GM19455 (cell line): ENCODE data around the gene TBC1D13.
"Not testable (repeated sequence)": the region's sequence is repeated elsewhere in the genome, so short reads cannot be mapped to it uniquely, and the experiment has no call there.

Experiments used
- ATAC-seq: cut with Tn5 transposase; IDR thresholded peaks from one replicate; pipeline ENCODE4 v1.9.1; 2021; ENCODE audit not compliant: unreplicated experiment

Gene TBC1D13

DNA sequence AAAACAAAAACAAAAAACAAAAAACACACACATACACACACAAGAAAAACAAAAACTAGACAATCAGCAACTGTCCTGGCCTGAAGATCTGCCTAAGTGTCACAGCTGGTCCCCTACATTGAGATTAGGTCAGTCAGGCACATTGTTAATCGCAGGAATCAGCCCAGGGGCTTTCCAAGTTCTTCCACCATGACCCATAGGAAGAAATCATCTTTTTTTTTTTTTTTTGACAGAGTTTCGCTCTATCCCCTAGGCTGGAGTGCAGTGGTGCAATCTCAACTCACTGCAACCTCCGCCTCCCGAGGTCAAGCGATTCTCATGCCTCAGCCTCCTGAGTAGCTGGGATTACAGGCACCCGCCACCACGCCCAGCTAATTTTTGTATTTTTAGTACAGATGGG, 56.1 kb downstream of the TBC1D13 start:
- ATAC-seq, result not testable (repeated sequence)

GRCh38 chr9:128845186-128845931, 58.3 kb downstream of the TBC1D13 start:
- ATAC-seq, result no peak

DNA sequence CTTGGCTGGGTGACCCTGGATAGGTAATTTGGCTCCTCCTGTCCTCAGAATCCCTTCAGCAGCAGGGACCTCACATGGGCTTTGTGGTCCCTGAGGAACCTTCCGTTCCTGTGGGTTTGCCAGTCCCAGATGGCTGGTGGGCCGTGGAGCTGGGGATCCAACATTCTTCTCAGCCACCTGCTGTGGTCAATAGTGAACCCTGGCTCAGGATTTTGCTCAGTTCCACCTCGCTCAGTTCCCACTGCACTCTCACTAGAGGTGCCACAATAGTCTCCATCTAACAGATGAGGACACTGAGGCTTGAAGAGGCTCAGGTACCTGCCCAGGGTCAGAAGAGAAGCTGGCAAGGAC, 59.6 kb downstream of the TBC1D13 start:
- ATAC-seq, result no peak

DNA sequence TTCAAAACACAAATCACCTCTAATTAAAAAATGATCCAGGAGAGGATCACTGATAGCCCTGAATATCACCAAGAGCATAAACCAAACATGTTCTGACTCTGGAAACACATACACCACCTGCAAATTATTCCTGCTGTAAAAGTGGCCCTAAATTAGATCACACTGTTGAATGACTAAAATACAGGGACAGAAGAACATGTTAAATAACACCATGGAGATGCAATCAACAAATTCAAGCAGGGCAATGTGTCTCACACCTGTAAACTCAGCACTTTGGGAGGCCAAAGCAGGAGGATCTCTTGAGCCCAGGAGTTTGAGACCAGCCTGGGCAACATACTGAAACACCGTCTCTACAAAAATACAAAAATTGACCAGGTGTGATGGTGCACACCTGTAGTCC, 60.8 kb downstream of the TBC1D13 start:
- no peak for ATAC-seq

GRCh38 chr9:128851024-128851423, 64.0 kb downstream of the TBC1D13 start:
- ATAC-seq, result not testable (repeated sequence)

DNA sequence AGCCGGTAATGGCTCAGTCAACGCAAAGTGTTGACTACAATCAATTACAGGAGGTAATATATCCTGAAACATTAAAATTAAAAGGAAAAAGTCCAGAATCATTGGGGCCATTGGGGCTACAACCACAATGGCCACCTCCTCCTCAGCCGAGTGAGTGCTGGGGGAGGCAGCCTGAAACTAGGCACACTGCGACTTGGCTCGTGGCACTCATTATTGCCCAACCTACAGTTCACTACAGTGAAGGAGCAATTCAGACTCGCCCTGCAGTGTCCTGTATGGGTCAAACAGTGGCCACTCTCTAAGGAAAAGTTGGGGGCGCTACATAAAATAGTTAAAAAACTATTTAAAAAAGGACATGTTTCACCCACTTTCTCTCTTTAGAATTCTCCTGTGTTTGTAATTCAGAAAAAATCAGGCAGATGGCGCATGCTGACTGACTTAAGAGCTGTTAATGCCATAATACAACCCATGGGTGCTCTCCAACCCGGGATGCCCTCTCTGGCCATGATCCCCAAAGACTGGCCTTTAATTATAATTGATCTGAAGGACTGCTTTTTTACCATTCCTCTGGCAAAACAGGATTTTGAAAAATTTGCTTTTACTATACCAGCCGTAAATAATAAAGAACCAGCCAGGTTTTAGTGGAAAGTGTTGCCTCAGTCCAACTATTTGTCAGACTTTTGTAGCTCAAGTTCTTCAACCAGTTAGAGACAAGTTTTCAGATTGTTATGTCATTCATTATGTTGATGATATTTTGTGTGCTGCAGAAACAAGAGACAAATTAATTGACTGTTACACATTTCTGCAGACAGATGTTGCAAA, 64.9 kb downstream of the TBC1D13 start:
- not testable (repeated sequence) for ATAC-seq

DNA sequence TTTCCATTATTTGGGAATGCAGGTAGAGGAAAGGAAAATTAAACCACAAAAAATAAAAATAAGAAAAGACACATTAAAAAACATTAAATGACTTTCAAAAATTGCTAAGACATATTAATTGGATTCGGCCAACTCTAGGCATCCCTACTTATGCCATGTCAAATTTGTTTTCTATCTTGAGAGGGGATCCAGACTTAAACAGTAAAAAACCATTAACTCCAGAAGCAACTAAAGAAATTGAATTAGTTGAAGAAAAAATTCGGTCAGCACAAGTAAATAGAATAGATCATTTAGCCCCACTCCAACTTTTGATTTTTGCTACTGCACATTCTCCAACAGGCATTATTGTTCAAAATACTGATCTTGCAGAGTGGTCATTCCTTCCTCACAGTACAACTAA, 65.6 kb downstream of the TBC1D13 start:
- ATAC-seq, result not testable (repeated sequence)

- ATAC-seq, result not testable (repeated sequence)
Observed at GRCh38 chr9:128854454-128854853, 67.4 kb downstream of the TBC1D13 start.

DNA sequence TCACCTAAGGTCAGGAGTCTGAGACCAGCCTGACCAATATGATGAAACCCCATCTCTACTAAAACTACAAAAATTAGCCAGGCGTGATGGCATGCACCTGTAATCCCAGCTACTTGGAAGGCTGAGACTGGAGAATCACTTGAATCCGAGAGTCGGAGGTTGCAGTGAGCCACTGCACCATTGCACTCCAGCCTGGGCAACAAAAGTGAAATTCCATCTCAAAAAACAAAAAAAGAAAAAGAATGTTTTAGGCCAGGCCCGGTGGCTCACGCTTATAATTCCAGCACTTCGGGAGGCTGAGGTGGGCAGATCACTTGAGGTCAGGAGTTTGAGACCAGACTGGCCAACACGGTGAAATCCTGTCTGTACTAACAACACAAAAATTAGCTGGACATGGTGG, 71.4 kb downstream of the TBC1D13 start:
- ATAC-seq, result not testable (repeated sequence)
